Tibial nerve (tissue), 4 donors: ENCODE measurements around the gene EYA3. TPM values are rescaled to one million over a fixed set of nuclear protein-coding genes. Genes with fewer than 3 reads are reported as not detected.
A peak's percentile ranks its signal among the peaks of the same experiment; 100 is the strongest.

ENCODE experiments used
- DNase-seq, 2 donors: peaks; one replicate each; pipeline ENCODE4 v3.0.0-alpha.2; 2019; ENCODE audit warnings: low spot score in 2 of 2
- H3K27ac ChIP-seq, 4 donors: fragments of 200-600 bp; sonication (generic) in 3 of 4; one replicate each; pipeline ENCODE4 v1.5.1; 2017 to 2019; ENCODE audit warnings: mild to moderate bottlenecking in 1 of 4
- H3K27me3 ChIP-seq, 2 donors: fragments of 200-600 bp; sonication (generic) in 1 of 2; one replicate each; pipeline versions ENCODE4 v1.5.1 to v1.6.0; 2017 to 2019
- H3K36me3 ChIP-seq, 3 donors: fragments of 200-600 bp; sonication (generic); one replicate each; pipeline ENCODE4 v1.5.1; 2018 to 2019
- H3K4me1 ChIP-seq, 4 donors: fragments of 200-600 bp; sonication (generic) in 3 of 4; one replicate each; pipeline ENCODE4 v1.5.1; 2017 to 2019
- H3K4me3 ChIP-seq, 4 donors: fragments of 200-600 bp; sonication (generic) in 3 of 4; one replicate each; pipeline ENCODE4 v1.5.1; 2017 to 2019; ENCODE audit warnings: mild to moderate bottlenecking in 1 of 4, moderate library complexity in 1 of 4
- H3K9me3 ChIP-seq, 4 donors: fragments of 200-600 bp; sonication (generic) in 3 of 4; one replicate each; pipeline ENCODE4 v1.5.1; 2017 to 2019
- EP300 ChIP-seq, 2 donors: sonication (generic); formaldehyde crosslinking; IDR thresholded peaks; one replicate each; pipeline ENCODE4 v1.6.1; 2017; ENCODE audit warnings: antibody characterized with exemption in 2 of 2, mild to moderate bottlenecking in 1 of 2
- POLR2A ChIP-seq, 2 donors: fragments of 450-650 bp; IDR thresholded peaks; one replicate each; pipeline ENCODE4 v1.6.1; 2017; ENCODE audit warnings: antibody characterized with exemption in 2 of 2, mild to moderate bottlenecking in 2 of 2, moderate library complexity in 2 of 2
- WGBS, 2 donors: methylation state at CpG; one replicate each; pipeline ENCODE4 v1.1.5; 2018; 5-methylcytosine and 5-hydroxymethylcytosine counted together
- total RNA-seq, 4 donors: library from RNA; depleted of rRNA; stranded (reverse); fragments of >200 nt; gene quantifications; one replicate each; pipeline ENCODE4 v1.1.0, GENCODE V29; 2016
- TF ChIP-seq, protein P1 (sequence below), 5 experiments: fragments of 200-600 bp in 3 of 5; fragments of 450-650 bp in 2 of 5; sonication (generic) in 3 of 5; IDR thresholded peaks; one replicate each; pipeline ENCODE4 v1.5.1; 2016 to 2019; ENCODE audit warnings: antibody characterized with exemption in 5 of 5, mild to moderate bottlenecking in 3 of 5, moderate library complexity in 2 of 5

The EYA3 gene
- total RNA-seq, 4 donors from 2014 or later = 9.2 to 17.6 (median 14.6) TPM

DNA sequence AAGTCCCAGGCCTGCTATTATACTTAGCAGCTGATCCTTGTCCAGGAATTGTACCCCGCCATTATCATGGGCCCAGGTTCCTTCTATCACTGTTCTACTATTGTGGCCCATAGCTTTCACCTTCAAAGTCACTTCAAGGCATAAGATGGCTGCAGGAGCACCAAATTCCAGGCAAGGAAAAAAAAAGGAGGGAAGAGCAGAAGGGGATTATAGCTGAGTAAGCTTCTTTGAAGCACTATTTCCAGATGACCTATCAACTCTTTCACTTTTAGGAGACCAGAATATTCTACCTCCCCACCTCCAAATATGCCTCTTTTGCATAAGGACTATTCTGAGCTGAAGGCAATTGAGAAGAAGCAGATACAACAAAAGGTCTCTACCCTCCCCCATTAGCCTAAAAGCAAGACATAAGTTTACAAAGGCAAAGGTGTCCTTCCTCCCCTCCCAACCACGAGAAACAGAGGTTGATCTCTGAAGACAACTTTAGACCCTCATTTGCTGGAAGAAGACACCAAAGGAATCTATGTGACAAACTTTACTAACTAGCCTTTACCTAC is 46.3 kb upstream of the EYA3 start:
- Histone ChIP-seq H3K27ac (no peak overlapping the region), H3K27me3 (peaks cover 0 to 5% of the 10 kb centered on the region in 2 donors), H3K9me3 (no peaks in the 10 kb centered on the region), H3K4me3 (no peak overlapping the region), H3K36me3 (no peaks in the 10 kb centered on the region), H3K4me1 (no peaks in the 10 kb centered on the region)
- TF ChIP-seq POLR2A (IDR thresholded peaks at IDR 0.05) (no peak), EP300 (IDR thresholded peaks at IDR 0.05) (no peak)
- TF ChIP-seq, protein P1, sequence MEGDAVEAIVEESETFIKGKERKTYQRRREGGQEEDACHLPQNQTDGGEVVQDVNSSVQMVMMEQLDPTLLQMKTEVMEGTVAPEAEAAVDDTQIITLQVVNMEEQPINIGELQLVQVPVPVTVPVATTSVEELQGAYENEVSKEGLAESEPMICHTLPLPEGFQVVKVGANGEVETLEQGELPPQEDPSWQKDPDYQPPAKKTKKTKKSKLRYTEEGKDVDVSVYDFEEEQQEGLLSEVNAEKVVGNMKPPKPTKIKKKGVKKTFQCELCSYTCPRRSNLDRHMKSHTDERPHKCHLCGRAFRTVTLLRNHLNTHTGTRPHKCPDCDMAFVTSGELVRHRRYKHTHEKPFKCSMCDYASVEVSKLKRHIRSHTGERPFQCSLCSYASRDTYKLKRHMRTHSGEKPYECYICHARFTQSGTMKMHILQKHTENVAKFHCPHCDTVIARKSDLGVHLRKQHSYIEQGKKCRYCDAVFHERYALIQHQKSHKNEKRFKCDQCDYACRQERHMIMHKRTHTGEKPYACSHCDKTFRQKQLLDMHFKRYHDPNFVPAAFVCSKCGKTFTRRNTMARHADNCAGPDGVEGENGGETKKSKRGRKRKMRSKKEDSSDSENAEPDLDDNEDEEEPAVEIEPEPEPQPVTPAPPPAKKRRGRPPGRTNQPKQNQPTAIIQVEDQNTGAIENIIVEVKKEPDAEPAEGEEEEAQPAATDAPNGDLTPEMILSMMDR (IDR thresholded peaks at IDR 0.05) = no peak
- WGBS, 2 donors = 82 to 86% methylated on average over 2 of the region's 2 CpGs
- DNase-seq = no peak

GRCh38 chr1:28132171-28133167 is 44.1 kb upstream of the EYA3 start:
- TF ChIP-seq POLR2A (IDR thresholded peaks at IDR 0.05) = no peak
- TF ChIP-seq, protein P1 (IDR thresholded peaks at IDR 0.05) = no peak
- no peak for TF ChIP-seq EP300 (IDR thresholded peaks at IDR 0.05)
- H3K36me3 ChIP-seq = no peaks in the 10 kb centered on the region
- no peak for DNase-seq
- H3K4me3 ChIP-seq = no peak overlapping the region
- no peak overlapping the region for H3K27ac ChIP-seq
- 72 to 74% methylated on average over 11 of the region's 11 CpGs for WGBS, 2 donors
- H3K27me3 ChIP-seq = peaks cover 0 to 9% of the 10 kb centered on the region in 2 donors
- H3K4me1 ChIP-seq = no peaks in the 10 kb centered on the region
- H3K9me3 ChIP-seq = no peaks in the 10 kb centered on the region

DNA sequence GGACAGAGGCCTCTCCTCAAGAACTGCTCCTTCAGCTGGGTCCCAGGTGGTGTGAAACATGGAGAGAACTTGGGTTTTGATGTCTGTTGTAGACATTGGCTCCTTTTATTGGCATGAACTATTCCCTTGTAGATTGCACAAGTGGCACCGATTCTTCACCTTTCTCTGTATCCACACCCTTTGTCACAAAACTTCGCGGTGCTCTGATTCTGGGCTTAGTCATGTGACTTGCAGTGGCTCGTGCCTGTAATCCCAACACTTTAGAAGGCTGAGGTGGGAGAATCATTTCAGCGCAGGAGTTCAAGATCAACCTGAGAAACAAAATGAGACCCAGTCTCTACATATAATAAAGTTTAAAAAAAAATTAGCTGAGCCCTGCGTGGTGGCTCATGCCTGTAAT is 42.5 kb upstream of the EYA3 start:
- Histone ChIP-seq H3K27me3 (peaks cover 0 to 9% of the 10 kb centered on the region in 2 donors), H3K4me1 (no peaks in the 10 kb centered on the region), H3K36me3 (no peaks in the 10 kb centered on the region), H3K27ac (no peak overlapping the region), H3K9me3 (no peaks in the 10 kb centered on the region), H3K4me3 (no peak overlapping the region)
- no peak for DNase-seq
- WGBS, 2 donors = 79 to 82% methylated on average over 6 of the region's 6 CpGs
- TF ChIP-seq, protein P1 (IDR thresholded peaks at IDR 0.05) = no peak
- no peak for TF ChIP-seq EP300 (IDR thresholded peaks at IDR 0.05)
- TF ChIP-seq POLR2A (IDR thresholded peaks at IDR 0.05) = no peak

GRCh38 chr1:28129150-28129549 is 40.7 kb upstream of the EYA3 start:
- Histone ChIP-seq H3K4me3 (no peak overlapping the region), H3K9me3 (no peaks in the 10 kb centered on the region), H3K4me1 (no peaks in the 10 kb centered on the region), H3K27ac (no peak overlapping the region), H3K36me3 (no peaks in the 10 kb centered on the region), H3K27me3 (peaks cover 0 to 9% of the 10 kb centered on the region in 2 donors)
- DNase-seq = no peak
- WGBS, 2 donors = 29 to 44% methylated on average over 1 of the region's 1 CpG
- TF ChIP-seq POLR2A (IDR thresholded peaks at IDR 0.05) (no peak), EP300 (IDR thresholded peaks at IDR 0.05) (peak in 1 of 2 donors; percentile 35)
- TF ChIP-seq, protein P1 (IDR thresholded peaks at IDR 0.05) = no peak
